Ureter (tissue), 1 donor: Measurements from ENCODE around the gene NUAK1. TPM values are rescaled to one million over a fixed set of nuclear protein-coding genes. Genes with fewer than 3 reads are reported as not detected.
A peak's percentile ranks its signal among the peaks of the same experiment; 100 is the strongest.

Experiments used
- DNase-seq: peaks from one replicate; pipeline ENCODE4 v3.0.0-alpha.2; 2020; ENCODE audit warnings: low spot score
- total RNA-seq: library from RNA; stranded (reverse); gene quantifications from one replicate; pipeline ENCODE4 v1.2.4, GENCODE V29; 2023
- donor health status: DM: yes; HTN: yes; CAD: no.

NUAK1 gene
- total RNA-seq, result 16.0 TPM

GRCh38 chr12:106138633-106139421 lies at the start of gene NUAK1:
TSS of gene NUAK1 (minus strand) at chr12:106138954. CDS start at chr12:106138653, 301 bp downstream.
- peak; percentile 62 for DNase-seq

- DNase-seq, result no peak
These were observed 49.5 kb upstream of the NUAK1 start for GRCh38 chr12:106188256-106188655.

- no peak for DNase-seq
These were observed 49.1 kb upstream of the NUAK1 start for GRCh38 chr12:106187842-106188241.

GRCh38 chr12:106187155-106187789 lies 48.5 kb upstream of the NUAK1 start:
- no peak for DNase-seq

- DNase-seq, result no peak
These were observed 45.0 kb upstream of the NUAK1 start for GRCh38 chr12:106183735-106184134.

- DNase-seq, result no peak
These were observed 42.8 kb upstream of the NUAK1 start for GRCh38 chr12:106181401-106182114.

- DNase-seq, result peak; percentile 46
These were observed 40.3 kb upstream of the NUAK1 start for GRCh38 chr12:106179086-106179485.

- DNase-seq, result no peak
These were observed 39.8 kb upstream of the NUAK1 start for GRCh38 chr12:106178562-106178961.

GRCh38 chr12:106176560-106176959 lies 37.8 kb upstream of the NUAK1 start:
- DNase-seq, result no peak

- DNase-seq, result no peak
These were observed 36.1 kb upstream of the NUAK1 start for GRCh38 chr12:106174876-106175275.

GRCh38 chr12:106173442-106173841 lies 34.7 kb upstream of the NUAK1 start:
- DNase-seq, result no peak

GRCh38 chr12:106171117-106171750 lies 32.5 kb upstream of the NUAK1 start:
- DNase-seq, result no peak

- no peak for DNase-seq
These were observed 31.5 kb upstream of the NUAK1 start for GRCh38 chr12:106170285-106170684.

- no peak for DNase-seq
These were observed 25.0 kb upstream of the NUAK1 start for GRCh38 chr12:106163712-106164111.

- no peak for DNase-seq
These were observed 22.7 kb upstream of the NUAK1 start for GRCh38 chr12:106161491-106161890.

- DNase-seq, result no peak
These were observed 22.2 kb upstream of the NUAK1 start for GRCh38 chr12:106160915-106161314.

GRCh38 chr12:106157802-106158201 lies 19.0 kb upstream of the NUAK1 start:
- DNase-seq, result no peak

GRCh38 chr12:106154751-106155273 lies 16.1 kb upstream of the NUAK1 start:
- DNase-seq, result no peak

GRCh38 chr12:106152334-106152733 lies 13.6 kb upstream of the NUAK1 start:
- DNase-seq, result no peak

- no peak for DNase-seq
These were observed 11.8 kb upstream of the NUAK1 start for GRCh38 chr12:106150555-106150954.

- no peak for DNase-seq
These were observed 10.5 kb upstream of the NUAK1 start for GRCh38 chr12:106149096-106149784.
